ENCODE data around the gene LMTK2. TPM values are rescaled to one million over a fixed set of nuclear protein-coding genes. Genes with fewer than 3 reads are reported as not detected.

The LMTK2 gene
- total RNA-seq, 1 experiment from 2014 or later = 17.8 TPM

DNA sequence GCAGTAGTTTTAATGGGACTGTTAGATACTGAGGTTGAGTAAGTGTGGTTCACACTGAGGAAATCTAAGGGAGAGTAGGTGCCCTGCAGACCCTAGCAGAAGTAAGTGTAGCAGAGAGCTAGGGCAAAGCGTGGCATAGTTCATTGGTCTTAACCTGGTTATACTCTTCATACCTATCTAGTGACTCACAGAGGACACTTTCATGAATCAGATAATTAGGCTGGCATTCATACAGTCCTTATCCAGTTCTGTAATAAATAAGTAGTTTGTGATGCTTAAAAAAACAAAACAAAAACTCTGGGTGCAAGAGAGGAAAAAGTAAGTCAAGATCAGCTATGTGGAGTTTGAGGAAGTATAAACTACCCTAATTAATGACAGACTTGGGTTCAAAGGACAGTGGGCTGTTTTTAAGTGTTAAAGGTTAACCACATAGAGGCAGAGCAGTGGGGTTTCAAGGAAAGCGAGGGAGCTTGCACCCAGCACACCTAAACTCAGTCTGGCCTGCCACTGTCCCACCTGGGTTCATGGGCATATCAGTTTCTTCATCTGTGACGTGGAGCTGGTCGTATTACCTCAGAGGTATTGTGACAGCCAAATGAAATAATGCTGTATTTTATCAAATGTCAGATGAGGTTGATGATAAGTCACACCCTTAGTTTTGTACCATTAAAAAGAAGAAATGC is 27.1 kb downstream of the LMTK2 start:
- H3K27me3 ChIP-seq (ENCODE audit: insufficient read depth, low read length) = no peaks in the 10 kb centered on the region
- H3K4me3 ChIP-seq (replicated peaks in 1 of 2; ENCODE audit: low read depth in 1 of 2, low read length in 2 of 2) = peak overlapping the region in 1 of 2 experiments; percentile 13; a peak in 1 of 4 replicates
- H3K4me1 ChIP-seq (ENCODE audit: control insufficient read depth in 1 of 2, insufficient read depth in 2 of 2, low read length in 2 of 2) = peaks cover 50 to 62% of the 10 kb centered on the region in 2 experiments
- RAD21 ChIA-PET (ENCODE audit: low non-redundant PET in 1 of 2, low total read pairs in 2 of 2, uncharacterized antibody in 2 of 2, unreplicated experiment in 2 of 2) = no interaction called here
- H3K9me2 ChIP-seq (ENCODE audit: insufficient read depth) = no peaks in the 10 kb centered on the region
- H3K36me3 ChIP-seq (ENCODE audit: control insufficient read depth in 1 of 2, insufficient read depth in 2 of 2, low read length in 2 of 2) = 0 out of 4 replicates have a peak, but pooled peaks cover 0 to 2% of the 10 kb centered on the region in 2 experiments
- H3K9ac ChIP-seq (ENCODE audit: low read length) = no peak overlapping the region
- CTCF ChIA-PET = interaction anchor here (0.7 to 2.0 kb wide), 4 partner anchors 28 to 112 kb away, joined by 3 to 6 read pairs (median 4); no protein-coding TSS in a partner anchor
- ATAC-seq (peak; percentile 78), DNase-seq (ENCODE audit: low read depth, low spot score) (peak; percentile 55)
- H4K20me1 ChIP-seq (ENCODE audit: insufficient read depth) = peaks cover 27% of the 10 kb centered on the region; the same call in 1 of the 2 replicates
- intact Hi-C loops (cut with micrococcal nuclease) = no loop called here
- no TSS peak for BruUV-seq (replicated peaks)
- H3K79me2 ChIP-seq (ENCODE audit: insufficient read depth, low read length) = peaks cover 32% of the 10 kb centered on the region; the same call in 1 of the 2 replicates
- POLR2A ChIA-PET = no interaction called here
- no peak overlapping the region for H2AFZ ChIP-seq (ENCODE audit: low read depth, low read length, poor library complexity, severe bottlenecking)
- H3K9me3 ChIP-seq (ENCODE audit: control insufficient read depth in 1 of 2, insufficient read depth in 1 of 2, low read depth in 1 of 2, low read length in 2 of 2) = no peaks in the 10 kb centered on the region
- no peak overlapping the region; the same call in 1 of the 2 replicates for H3K27ac ChIP-seq (ENCODE audit: low read depth, low read length)
- peak; percentile 81 for TF ChIP-seq FOSL1 (IDR thresholded peaks at IDR 0.05; ENCODE audit: low read depth)
- peak; percentile 19; the same call in 1 of the 2 replicates for TF ChIP-seq CEBPB (IDR thresholded peaks at IDR 0.05; ENCODE audit: low read depth)
- TF ChIP-seq JUND (IDR thresholded peaks at IDR 0.05) = peak; percentile 72
- peak; percentile 49 for TF ChIP-seq SP1 (IDR thresholded peaks at IDR 0.05; ENCODE audit: low read depth)
- no peak for TF ChIP-seq EZH2phosphoT487 (IDR thresholded peaks at IDR 0.05; ENCODE audit: borderline replicate concordance)
- peak overlapping the region; percentile 65 for H3K4me2 ChIP-seq (ENCODE audit: low read length)

DNA sequence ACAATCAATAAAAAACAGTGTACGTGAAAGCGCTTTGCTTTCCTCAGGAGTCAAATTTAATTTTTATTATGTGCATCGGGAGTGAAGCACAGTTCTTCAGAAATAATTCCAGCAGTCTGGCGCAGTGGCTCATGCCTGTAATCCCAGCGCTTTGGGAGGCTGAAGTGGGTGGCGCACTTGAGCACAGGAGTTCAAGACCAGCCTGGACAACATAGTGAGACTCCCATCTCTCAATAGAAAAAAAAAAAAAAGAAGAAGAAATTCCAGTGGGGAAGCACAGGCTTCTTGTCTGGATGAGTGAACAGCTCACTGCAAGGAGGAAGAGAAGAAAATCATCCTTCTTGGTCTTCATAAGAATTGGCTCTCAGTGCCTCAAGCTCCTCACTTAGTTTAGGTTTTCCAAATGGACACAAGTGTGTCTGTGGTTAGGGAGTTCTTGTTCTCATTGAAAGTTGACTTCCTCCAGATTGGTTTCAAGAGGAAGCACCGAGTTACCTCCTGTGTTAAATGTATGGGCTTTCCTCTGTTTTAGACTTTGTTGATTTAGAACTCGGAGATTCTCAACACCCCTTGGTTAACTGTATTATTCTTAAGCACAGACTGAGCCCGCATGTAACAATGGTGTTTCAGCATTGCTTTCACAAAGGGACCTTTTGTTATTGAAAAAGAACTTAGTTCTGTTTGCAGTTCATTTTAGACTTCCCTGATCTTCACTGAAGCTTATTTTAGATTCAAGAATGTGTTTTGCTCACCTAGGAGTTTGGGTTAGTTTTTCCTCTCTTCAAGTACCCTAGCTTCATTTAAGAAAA is 28.0 kb downstream of the LMTK2 start:
- Histone ChIP-seq H3K79me2 (ENCODE audit: insufficient read depth, low read length) (peaks cover 31% of the 10 kb centered on the region; the same call in 1 of the 2 replicates), H3K36me3 (ENCODE audit: control insufficient read depth in 1 of 2, insufficient read depth in 2 of 2, low read length in 2 of 2) (0 out of 4 replicates have a peak, but pooled peaks cover 0 to 2% of the 10 kb centered on the region in 2 experiments), H3K9me2 (ENCODE audit: insufficient read depth) (no peaks in the 10 kb centered on the region), H3K4me2 (ENCODE audit: low read length) (peak overlapping the region; percentile 65), H3K4me3 (replicated peaks in 1 of 2; ENCODE audit: low read depth in 1 of 2, low read length in 2 of 2) (no peak overlapping the region), H3K4me1 (ENCODE audit: control insufficient read depth in 1 of 2, insufficient read depth in 2 of 2, low read length in 2 of 2) (peaks cover 50 to 62% of the 10 kb centered on the region in 2 experiments), H3K27ac (ENCODE audit: low read depth, low read length) (no peak overlapping the region), H3K9me3 (ENCODE audit: control insufficient read depth in 1 of 2, insufficient read depth in 1 of 2, low read depth in 1 of 2, low read length in 2 of 2) (no peaks in the 10 kb centered on the region), H4K20me1 (ENCODE audit: insufficient read depth) (peaks cover 27% of the 10 kb centered on the region; the same call in 1 of the 2 replicates), H2AFZ (ENCODE audit: low read depth, low read length, poor library complexity, severe bottlenecking) (no peak overlapping the region), H3K27me3 (ENCODE audit: insufficient read depth, low read length) (no peaks in the 10 kb centered on the region), H3K9ac (ENCODE audit: low read length) (no peak overlapping the region)
- BruUV-seq (replicated peaks) = no TSS peak
- CTCF ChIA-PET = interaction anchor here (1.5 to 2.0 kb wide), 3 partner anchors 29 to 113 kb away, joined by 4 to 6 read pairs (median 4); no protein-coding TSS in a partner anchor
- intact Hi-C loops (cut with micrococcal nuclease) = no loop called here
- POLR2A ChIA-PET = no interaction called here
- ATAC-seq = no peak
- no peak for DNase-seq (ENCODE audit: low read depth, low spot score)
- TF ChIP-seq, protein P1, sequence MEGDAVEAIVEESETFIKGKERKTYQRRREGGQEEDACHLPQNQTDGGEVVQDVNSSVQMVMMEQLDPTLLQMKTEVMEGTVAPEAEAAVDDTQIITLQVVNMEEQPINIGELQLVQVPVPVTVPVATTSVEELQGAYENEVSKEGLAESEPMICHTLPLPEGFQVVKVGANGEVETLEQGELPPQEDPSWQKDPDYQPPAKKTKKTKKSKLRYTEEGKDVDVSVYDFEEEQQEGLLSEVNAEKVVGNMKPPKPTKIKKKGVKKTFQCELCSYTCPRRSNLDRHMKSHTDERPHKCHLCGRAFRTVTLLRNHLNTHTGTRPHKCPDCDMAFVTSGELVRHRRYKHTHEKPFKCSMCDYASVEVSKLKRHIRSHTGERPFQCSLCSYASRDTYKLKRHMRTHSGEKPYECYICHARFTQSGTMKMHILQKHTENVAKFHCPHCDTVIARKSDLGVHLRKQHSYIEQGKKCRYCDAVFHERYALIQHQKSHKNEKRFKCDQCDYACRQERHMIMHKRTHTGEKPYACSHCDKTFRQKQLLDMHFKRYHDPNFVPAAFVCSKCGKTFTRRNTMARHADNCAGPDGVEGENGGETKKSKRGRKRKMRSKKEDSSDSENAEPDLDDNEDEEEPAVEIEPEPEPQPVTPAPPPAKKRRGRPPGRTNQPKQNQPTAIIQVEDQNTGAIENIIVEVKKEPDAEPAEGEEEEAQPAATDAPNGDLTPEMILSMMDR (IDR thresholded peaks at IDR 0.05 in 2 of 3, conservative IDR thresholded peaks at IDR 0.05 in 1 of 3; ENCODE audit: borderline replicate concordance in 1 of 3, insufficient read depth in 1 of 3, low read depth in 2 of 3, low read length in 2 of 3) = 0 out of 6 replicates have a peak, but pooled peaks of 1 of the 3 experiments have one; percentile 17
- no peak for TF ChIP-seq SIN3A (IDR thresholded peaks at IDR 0.05; ENCODE audit: low read depth)
- RAD21 ChIA-PET (ENCODE audit: low non-redundant PET in 1 of 2, low total read pairs in 2 of 2, uncharacterized antibody in 2 of 2, unreplicated experiment in 2 of 2) = no interaction called here

Data from HCT116 (cell line).